HCT116 (cell line): ENCODE data around the gene MYO3B. TPM values are rescaled to one million over a fixed set of nuclear protein-coding genes. Genes with fewer than 3 reads are reported as not detected.

Experiments
- ATAC-seq: fragments of 200-7000 bp; cut with Tn5 transposase; 2 replicates; pipeline ENCODE4 v1.9.1; 2020; ENCODE audit warnings: mild to moderate bottlenecking, moderate library complexity
- BruUV-seq: library from RNA; stranded (reverse); fragments of 400-500 nt; replicated peaks from 2 replicates; lab custom pipeline; 2021; lab: Mats Ljungman, UMichigan
- CTCF ChIA-PET: fragments of 300-600 bp; sonication (Branson Sonifier 250); formaldehyde crosslinking; loops from one replicate; lab custom pipeline; 2021; ENCODE audit warnings: antibody characterized with exemption; lab: Charles Lee
- POLR2A ChIA-PET: fragments of 300-600, 350-600 bp; sonication (Branson Sonifier 250); formaldehyde crosslinking; loops from one replicate; lab custom pipeline; 2021; ENCODE audit warnings: antibody characterized with exemption; lab: Charles Lee
- RAD21 ChIA-PET, 2 experiments: fragments of 300-600 bp; sonication (Branson Sonifier 250); formaldehyde crosslinking; loops; one replicate each; lab custom pipeline; 2023; ENCODE audit warnings: low total read pairs in 2 of 2; ENCODE audit not compliant: uncharacterized antibody in 2 of 2, unreplicated experiment in 2 of 2, low non-redundant PET in 1 of 2; lab: Charles Lee
- DNase-seq: peaks from one replicate; pipeline ENCODE4 v3.0.0-alpha.2; 2010; ENCODE audit warnings: low read depth, low spot score
- H2AFZ ChIP-seq: fragments of 200-600 bp; shearing (Covaris generic), sonication (generic); 2 replicates; pipeline ENCODE4 v1.6.1; 2017; ENCODE audit warnings: low read depth, mixed run types, mixed read lengths, antibody characterized with exemption, low read length; ENCODE audit not compliant: poor library complexity, severe bottlenecking
- H3K27ac ChIP-seq: 2 replicates; pipeline ENCODE4 v1.5.1; 2012; ENCODE audit warnings: low read depth, low read length
- H3K27me3 ChIP-seq: fragments of 200-600 bp; sonication (generic); 2 replicates; pipeline ENCODE4 v1.6.1; 2016; ENCODE audit warnings: mixed run types, low read length, mixed read lengths; ENCODE audit not compliant: insufficient read depth
- H3K36me3 ChIP-seq, 2 experiments: fragments of 200-500 bp in 1 of 2; fragments of 200-600 bp in 1 of 2; sonication (Bioruptor generic) in 1 of 2; sonication (generic) in 1 of 2; 2 replicates each; pipeline versions ENCODE4 v1.5.1 to v1.6.1; 2014 to 2016; ENCODE audit warnings: low read length in 2 of 2, inconsistent platforms in 1 of 2, mixed read lengths in 1 of 2, mixed run types in 1 of 2; ENCODE audit not compliant: insufficient read depth in 2 of 2, control insufficient read depth in 1 of 2
- H3K4me1 ChIP-seq, 2 experiments: fragments of 200-600 bp in 1 of 2; sonication (generic) in 1 of 2; 2 replicates each; pipeline versions ENCODE4 v1.5.1 to v1.6.1; 2012 to 2017; ENCODE audit warnings: low read length in 2 of 2, inconsistent platforms in 1 of 2, mild to moderate bottlenecking in 1 of 2, mixed read lengths in 1 of 2, mixed run types in 1 of 2, moderate library complexity in 1 of 2; ENCODE audit not compliant: insufficient read depth in 2 of 2, control insufficient read depth in 1 of 2
- H3K4me2 ChIP-seq: fragments of 200-600 bp; sonication (generic); 2 replicates; pipeline ENCODE4 v1.6.1; 2017; ENCODE audit warnings: mixed run types, low read length, mixed read lengths
- H3K4me3 ChIP-seq, 2 experiments: fragments of 200-600 bp in 1 of 2; sonication (generic) in 1 of 2; replicated peaks in 1 of 2; 2 replicates each; pipeline ENCODE4 v1.5.1; 2011 to 2016; ENCODE audit warnings: low read length in 2 of 2, control low read depth in 1 of 2, low read depth in 1 of 2, mild to moderate bottlenecking in 1 of 2, mixed read lengths in 1 of 2, mixed run types in 1 of 2
- H3K79me2 ChIP-seq: fragments of 200-600 bp; sonication (generic); 2 replicates; pipeline ENCODE4 v1.6.1; 2017; ENCODE audit warnings: mild to moderate bottlenecking, mixed run types, low read length, moderate library complexity, mixed read lengths; ENCODE audit not compliant: insufficient read depth
- H3K9ac ChIP-seq: fragments of 200-600 bp; sonication (generic); 2 replicates; pipeline ENCODE4 v1.6.1; 2016; ENCODE audit warnings: low read length, mixed read lengths
- H3K9me2 ChIP-seq: fragments of 200-600 bp; sonication (generic), shearing (Covaris generic); 2 replicates; pipeline ENCODE4 v1.6.1; 2017; ENCODE audit warnings: mixed run types, mild to moderate bottlenecking, moderate library complexity; ENCODE audit not compliant: insufficient read depth
- H3K9me3 ChIP-seq, 2 experiments: fragments of 200-500 bp in 1 of 2; fragments of 200-600 bp in 1 of 2; sonication (Bioruptor generic) in 1 of 2; sonication (generic) in 1 of 2; 2 replicates each; pipeline ENCODE4 v1.6.1; 2014 to 2017; ENCODE audit warnings: low read length in 2 of 2, mixed read lengths in 2 of 2, inconsistent platforms in 1 of 2, low read depth in 1 of 2, mild to moderate bottlenecking in 1 of 2, mixed run types in 1 of 2, moderate library complexity in 1 of 2; ENCODE audit not compliant: control insufficient read depth in 1 of 2, insufficient read depth in 1 of 2
- H4K20me1 ChIP-seq: fragments of 200-600 bp; sonication (generic), shearing (Covaris generic); 2 replicates; pipeline ENCODE4 v1.6.1; 2017; ENCODE audit warnings: mixed run types, mild to moderate bottlenecking, moderate library complexity; ENCODE audit not compliant: insufficient read depth
- CTCF ChIP-seq, 3 experiments: fragments of 200-600 bp in 1 of 3; sonication (generic) in 1 of 3; IDR thresholded peaks in 2 of 3; conservative IDR thresholded peaks in 1 of 3; 2 replicates each; pipeline ENCODE4 v1.5.1; 2012 to 2017; ENCODE audit warnings: low read depth in 2 of 3, low read length in 2 of 3, antibody characterized with exemption in 1 of 3, borderline replicate concordance in 1 of 3, control low read depth in 1 of 3, mild to moderate bottlenecking in 1 of 3, mixed read lengths in 1 of 3, mixed run types in 1 of 3, moderate library complexity in 1 of 3; ENCODE audit not compliant: insufficient read depth in 1 of 3
- EGR1 ChIP-seq: IDR thresholded peaks from 2 replicates; pipeline ENCODE4 v1.6.1; 2012; ENCODE audit warnings: low read depth
- ELF1 ChIP-seq: IDR thresholded peaks from 2 replicates; pipeline ENCODE4 v1.6.1; 2012; ENCODE audit warnings: low read depth, borderline replicate concordance
- EZH2 ChIP-seq: fragments of 200-600 bp; sonication (generic); IDR thresholded peaks from 2 replicates; pipeline ENCODE4 v1.6.1; 2017; ENCODE audit warnings: antibody characterized with exemption, mixed run types
- JUND ChIP-seq: IDR thresholded peaks from 2 replicates; pipeline ENCODE4 v1.6.1; 2012
- REST ChIP-seq: IDR thresholded peaks from 2 replicates; pipeline ENCODE4 v1.6.1; 2012; ENCODE audit warnings: low read depth
- SIN3A ChIP-seq: IDR thresholded peaks from 2 replicates; pipeline ENCODE4 v1.6.1; 2012; ENCODE audit warnings: low read depth
- TCF7L2 ChIP-seq: IDR thresholded peaks from 2 replicates; pipeline ENCODE4 v1.7.0; 2011; ENCODE audit warnings: borderline replicate concordance, inconsistent platforms; ENCODE audit not compliant: insufficient read depth, insufficient read length; ENCODE audit errors: extremely low read depth
- YY1 ChIP-seq: IDR thresholded peaks from 2 replicates; pipeline ENCODE4 v1.6.1; 2011; ENCODE audit warnings: low read length, low read depth, moderate library complexity, mild to moderate bottlenecking; ENCODE audit not compliant: insufficient replicate concordance; ENCODE audit errors: extremely low read depth
- ZBTB33 ChIP-seq: IDR thresholded peaks from 2 replicates; pipeline ENCODE4 v1.6.1; 2011; ENCODE audit warnings: mild to moderate bottlenecking, low read length, moderate library complexity; ENCODE audit not compliant: insufficient replicate concordance; ENCODE audit errors: extremely low read depth
- ZFX ChIP-seq: fragments of 450-650 bp; IDR thresholded peaks from 2 replicates; pipeline ENCODE4 v1.6.1; 2017
- intact Hi-C: fragments of 100-400 bp; cut with micrococcal nuclease; formaldehyde crosslinking; loops from 2 replicates; pipeline ENCODE4 v1.10.0; 2022
- total RNA-seq: library from RNA; stranded (reverse); gene quantifications from one replicate; pipeline ENCODE4 v1.2.1, GENCODE V29; 2021; ENCODE audit not compliant: unreplicated experiment

Gene MYO3B
- total RNA-seq, 1 experiment from 2014 or later = not detected

GRCh38 chr2:170368370-170368769 lies 190.4 kb downstream of the MYO3B start:
- CTCF ChIA-PET = interaction anchor here (2.3 to 3.5 kb wide), 3 partner anchors 8 to 446 kb away, joined by 20 to 87 read pairs (median 23); partner anchors contain the start of gene GAD1
- DNase-seq (no peak), ATAC-seq (no peak)
- BruUV-seq = no TSS peak
- TF ChIP-seq EGR1 = no peak
- no peak for TF ChIP-seq ZFX
- no peak for TF ChIP-seq JUND
- no peak for TF ChIP-seq EZH2
- TF ChIP-seq REST = no peak
- no peak for TF ChIP-seq YY1
- no peak for TF ChIP-seq CTCF (IDR thresholded peaks at IDR 0.05 in 2 of 3, conservative IDR thresholded peaks at IDR 0.05 in 1 of 3; ENCODE audit: borderline replicate concordance in 1 of 3, insufficient read depth in 1 of 3, low read depth in 2 of 3, low read length in 2 of 3)
- TF ChIP-seq SIN3A = no peak
- no peak for TF ChIP-seq ELF1
- TF ChIP-seq TCF7L2 = no peak
- no peak for TF ChIP-seq ZBTB33
- RAD21 ChIA-PET = no interaction called here
- Histone ChIP-seq H3K9me3 (no peaks in the 10 kb centered on the region), H4K20me1 (no peaks in the 10 kb centered on the region), H2AFZ (no peak overlapping the region), H3K79me2 (no peaks in the 10 kb centered on the region), H3K36me3 (no peaks in the 10 kb centered on the region), H3K9ac (no peak overlapping the region), H3K9me2 (no peaks in the 10 kb centered on the region), H3K27ac (no peak overlapping the region), H3K4me1 (no peaks in the 10 kb centered on the region), H3K27me3 (peaks cover 35% of the 10 kb centered on the region), H3K4me2 (no peak overlapping the region), H3K4me3 (no peak overlapping the region)
- intact Hi-C loops = loop anchor here (10.0 kb wide), 2 partner anchors 434 to 914 kb away; no protein-coding TSS in a partner anchor
- POLR2A ChIA-PET = no interaction called here
